ENCODE data around the gene DIO3.

DNA sequence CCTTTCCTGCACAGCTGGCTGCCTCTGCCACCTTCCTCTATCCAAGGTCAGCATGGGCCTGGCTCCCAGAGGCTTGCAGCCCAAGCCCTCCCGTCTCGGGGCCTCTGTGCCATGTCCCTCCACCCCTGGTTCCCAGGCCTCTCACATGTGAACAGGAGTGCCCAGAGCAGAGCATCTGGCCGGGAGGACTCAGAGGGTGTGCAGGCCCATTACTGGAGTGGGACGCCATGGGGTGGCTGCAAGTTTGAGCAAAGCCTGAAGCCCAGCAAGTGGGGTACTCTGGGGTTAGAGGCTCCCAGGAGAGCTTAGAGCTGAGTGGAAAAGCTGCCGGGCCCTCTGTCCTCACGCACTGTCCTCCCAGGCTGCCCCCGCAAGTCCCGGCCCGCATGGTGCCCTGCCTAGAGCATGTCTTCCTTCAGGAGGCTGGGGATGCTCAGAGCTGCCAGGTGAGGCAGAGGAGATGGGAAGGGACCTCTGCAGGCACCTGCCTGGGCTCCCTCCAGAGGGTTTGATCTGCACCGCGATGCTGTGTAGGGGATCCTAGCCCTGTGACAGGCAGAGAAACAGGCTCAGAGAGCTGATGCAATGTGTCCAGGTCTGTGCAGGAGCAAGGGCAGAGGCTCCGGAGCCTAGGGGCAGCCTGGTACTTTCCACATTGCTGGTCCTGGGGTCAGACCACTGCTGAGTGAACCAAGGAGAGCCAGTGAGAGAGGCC lies 39.8 kb downstream of the DIO3 start:
- TF ChIP-seq, protein P1, sequence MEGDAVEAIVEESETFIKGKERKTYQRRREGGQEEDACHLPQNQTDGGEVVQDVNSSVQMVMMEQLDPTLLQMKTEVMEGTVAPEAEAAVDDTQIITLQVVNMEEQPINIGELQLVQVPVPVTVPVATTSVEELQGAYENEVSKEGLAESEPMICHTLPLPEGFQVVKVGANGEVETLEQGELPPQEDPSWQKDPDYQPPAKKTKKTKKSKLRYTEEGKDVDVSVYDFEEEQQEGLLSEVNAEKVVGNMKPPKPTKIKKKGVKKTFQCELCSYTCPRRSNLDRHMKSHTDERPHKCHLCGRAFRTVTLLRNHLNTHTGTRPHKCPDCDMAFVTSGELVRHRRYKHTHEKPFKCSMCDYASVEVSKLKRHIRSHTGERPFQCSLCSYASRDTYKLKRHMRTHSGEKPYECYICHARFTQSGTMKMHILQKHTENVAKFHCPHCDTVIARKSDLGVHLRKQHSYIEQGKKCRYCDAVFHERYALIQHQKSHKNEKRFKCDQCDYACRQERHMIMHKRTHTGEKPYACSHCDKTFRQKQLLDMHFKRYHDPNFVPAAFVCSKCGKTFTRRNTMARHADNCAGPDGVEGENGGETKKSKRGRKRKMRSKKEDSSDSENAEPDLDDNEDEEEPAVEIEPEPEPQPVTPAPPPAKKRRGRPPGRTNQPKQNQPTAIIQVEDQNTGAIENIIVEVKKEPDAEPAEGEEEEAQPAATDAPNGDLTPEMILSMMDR (IDR thresholded peaks at IDR 0.05) = no peak
- no peak for TF ChIP-seq EZH2 (IDR thresholded peaks at IDR 0.05; ENCODE audit: borderline replicate concordance, insufficient read depth, low read depth, low read length, poor library complexity, severe bottlenecking)
